Karpas-422 (cell line): Measurements from ENCODE around the gene SCYL2. TPM values are rescaled to one million over a fixed set of nuclear protein-coding genes. Genes with fewer than 3 reads are reported as not detected.
"Not testable (repeated sequence)": the region's sequence is repeated elsewhere in the genome, so short reads cannot be mapped to it uniquely, and the experiment has no call there.

Experiments
- DNase-seq: peaks from one replicate; pipeline ENCODE4 v3.0.0-alpha.2; 2015
- H2AFZ ChIP-seq: fragments of 200-600 bp; sonication (generic); 2 replicates; pipeline ENCODE4 v1.6.1; 2014; ENCODE audit warnings: antibody characterized with exemption, low read length, mixed read lengths
- H3K27ac ChIP-seq: fragments of 200-600 bp; sonication (generic); 2 replicates; pipeline ENCODE4 v1.5.1; 2014; ENCODE audit warnings: mild to moderate bottlenecking, low read length, moderate library complexity
- H3K27me3 ChIP-seq: fragments of 200-600 bp; sonication (generic); 2 replicates; pipeline ENCODE4 v1.6.1; 2014; ENCODE audit warnings: low read length, mixed read lengths
- H3K36me3 ChIP-seq: fragments of 200-600 bp; sonication (generic); 2 replicates; pipeline ENCODE4 v1.6.1; 2014; ENCODE audit warnings: low read length, mixed read lengths; ENCODE audit not compliant: insufficient read depth
- H3K4me1 ChIP-seq: fragments of 200-600 bp; sonication (generic); 2 replicates; pipeline ENCODE4 v1.6.1; 2014; ENCODE audit warnings: mild to moderate bottlenecking, low read length, mixed read lengths
- H3K4me2 ChIP-seq: fragments of 200-600 bp; sonication (generic); 2 replicates; pipeline ENCODE4 v1.6.1; 2014; ENCODE audit warnings: low read length, low read depth, mild to moderate bottlenecking; ENCODE audit not compliant: poor library complexity, severe bottlenecking
- H3K4me3 ChIP-seq: fragments of 200-600 bp; sonication (generic); 2 replicates; pipeline ENCODE4 v1.5.1; 2014; ENCODE audit warnings: mild to moderate bottlenecking, antibody characterized with exemption, low read length, mixed read lengths
- H3K79me2 ChIP-seq: fragments of 200-600 bp; sonication (generic); 2 replicates; pipeline ENCODE4 v1.6.1; 2014; ENCODE audit warnings: mild to moderate bottlenecking, low read length, mixed read lengths
- H3K9ac ChIP-seq: fragments of 200-600 bp; sonication (generic); 2 replicates; pipeline ENCODE4 v1.6.0; 2014; ENCODE audit warnings: low read length
- H3K9me2 ChIP-seq: fragments of 200-600 bp; sonication (generic), shearing (Covaris generic); replicated peaks from 2 replicates; pipeline ENCODE4 v1.6.0; 2014; ENCODE audit warnings: mild to moderate bottlenecking, low read length, moderate library complexity; ENCODE audit not compliant: insufficient read depth
- H3K9me3 ChIP-seq: fragments of 300-700, 200-600 bp; sonication (generic); 2 replicates; pipeline ENCODE4 v1.6.1; 2014; ENCODE audit warnings: low read length, mixed read lengths
- H4K20me1 ChIP-seq: fragments of 200-600 bp; sonication (generic); 2 replicates; pipeline ENCODE4 v1.6.1; 2014; ENCODE audit warnings: mild to moderate bottlenecking, antibody characterized with exemption, low read length, low read depth; ENCODE audit not compliant: insufficient read depth
- total RNA-seq: library from RNA; depleted of rRNA; stranded (reverse); fragments of >200 nt; shearing (Covaris generic); gene quantifications from 2 replicates; pipeline ENCODE4 v1.2.3, GENCODE V29; 2014; ENCODE audit warnings: low replicate concordance

Gene SCYL2
- total RNA-seq, 1 experiment from 2014 or later: 96.2 TPM

GRCh38 chr12:100337727-100338126 is 70.8 kb downstream of the SCYL2 start:
- H3K9me2 ChIP-seq: no peaks in the 10 kb centered on the region
- H4K20me1 ChIP-seq: no peaks in the 10 kb centered on the region
- no peaks in the 10 kb centered on the region for H3K79me2 ChIP-seq
- no peak overlapping the region for H2AFZ ChIP-seq
- no peak for DNase-seq
- no peak overlapping the region for H3K4me3 ChIP-seq
- H3K27ac ChIP-seq: no peak overlapping the region
- peaks cover 46% of the 10 kb centered on the region for H3K36me3 ChIP-seq
- H3K9ac ChIP-seq: no peak overlapping the region
- no peak overlapping the region for H3K4me2 ChIP-seq
- peaks cover 5% of the 10 kb centered on the region; the same call in 1 of the 2 replicates for H3K4me1 ChIP-seq
- H3K9me3 ChIP-seq: no peaks in the 10 kb centered on the region
- no peaks in the 10 kb centered on the region for H3K27me3 ChIP-seq

GRCh38 chr12:100339071-100339470 is 72.1 kb downstream of the SCYL2 start:
- Histone ChIP-seq H3K9ac (no peak overlapping the region), H3K4me2 (no peak overlapping the region), H4K20me1 (no peaks in the 10 kb centered on the region), H3K27ac (no peak overlapping the region), H3K4me1 (peaks cover 5% of the 10 kb centered on the region; the same call in 1 of the 2 replicates), H3K79me2 (no peaks in the 10 kb centered on the region), H3K36me3 (peaks cover 44% of the 10 kb centered on the region), H3K27me3 (no peaks in the 10 kb centered on the region), H2AFZ (no peak overlapping the region), H3K9me2 (no peaks in the 10 kb centered on the region), H3K4me3 (no peak overlapping the region), H3K9me3 (no peaks in the 10 kb centered on the region)
- DNase-seq: no peak

GRCh38 chr12:100342897-100343296 is 75.9 kb downstream of the SCYL2 start:
- H3K4me2 ChIP-seq: not testable (repeated sequence)

GRCh38 chr12:100344351-100344750 is 77.4 kb downstream of the SCYL2 start:
- H3K4me2 ChIP-seq, H3K27me3 ChIP-seq, H3K4me1 ChIP-seq, H3K9me2 ChIP-seq, DNase-seq, H2AFZ ChIP-seq, H3K36me3 ChIP-seq, H3K9ac ChIP-seq, H3K4me3 ChIP-seq, H3K9me3 ChIP-seq, H4K20me1 ChIP-seq, H3K79me2 ChIP-seq, H3K27ac ChIP-seq: not testable (repeated sequence)

More at GRCh38 chr12:100342897-100343296, 75.9 kb downstream of the SCYL2 start:
- not testable (repeated sequence) for H3K79me2 ChIP-seq, DNase-seq, H3K4me1 ChIP-seq, H3K9ac ChIP-seq, H3K9me2 ChIP-seq, H3K4me3 ChIP-seq, H3K27me3 ChIP-seq, H3K9me3 ChIP-seq, H3K27ac ChIP-seq, H4K20me1 ChIP-seq, H2AFZ ChIP-seq
- H3K36me3 ChIP-seq: peaks cover 17% of the 10 kb centered on the region

- Histone ChIP-seq H3K9ac (no peak overlapping the region), H3K36me3 (peaks cover 4% of the 10 kb centered on the region; the same call in 1 of the 2 replicates), H3K27me3 (no peaks in the 10 kb centered on the region), H3K27ac (no peak overlapping the region), H3K4me2 (no peak overlapping the region), H3K4me1 (no peaks in the 10 kb centered on the region), H2AFZ (no peak overlapping the region), H3K9me3 (no peaks in the 10 kb centered on the region), H3K4me3 (no peak overlapping the region), H3K9me2 (no peaks in the 10 kb centered on the region), H4K20me1 (0 out of 2 replicates have a peak, but pooled peaks cover 4% of the 10 kb centered on the region), H3K79me2 (no peaks in the 10 kb centered on the region)
- DNase-seq: no peak
These were observed 78.2 kb downstream of the SCYL2 start for GRCh38 chr12:100345020-100345767.

GRCh38 chr12:100346660-100347059 is 79.7 kb downstream of the SCYL2 start:
- Histone ChIP-seq H3K36me3 (no peaks in the 10 kb centered on the region), H3K4me2 (no peak overlapping the region), H2AFZ (no peak overlapping the region), H4K20me1 (0 out of 2 replicates have a peak, but pooled peaks cover 4% of the 10 kb centered on the region), H3K27ac (no peak overlapping the region), H3K9me3 (no peaks in the 10 kb centered on the region), H3K79me2 (no peaks in the 10 kb centered on the region), H3K4me3 (no peak overlapping the region), H3K27me3 (no peaks in the 10 kb centered on the region), H3K9ac (no peak overlapping the region), H3K4me1 (no peaks in the 10 kb centered on the region), H3K9me2 (no peaks in the 10 kb centered on the region)
- no peak for DNase-seq

GRCh38 chr12:100348657-100349454 is 81.9 kb downstream of the SCYL2 start:
- Histone ChIP-seq H3K9me2 (no peaks in the 10 kb centered on the region), H3K4me3 (no peak overlapping the region), H2AFZ (no peak overlapping the region), H3K27ac (no peak overlapping the region), H3K27me3 (no peaks in the 10 kb centered on the region), H3K4me2 (no peak overlapping the region), H3K4me1 (no peaks in the 10 kb centered on the region), H4K20me1 (0 out of 2 replicates have a peak, but pooled peaks cover 4% of the 10 kb centered on the region), H3K9ac (no peak overlapping the region), H3K79me2 (no peaks in the 10 kb centered on the region), H3K9me3 (no peaks in the 10 kb centered on the region), H3K36me3 (no peaks in the 10 kb centered on the region)
- peak; percentile 67 for DNase-seq

GRCh38 chr12:100356644-100357223 is 89.8 kb downstream of the SCYL2 start, which contains the start of gene SLC17A8:
Gene SLC17A8 (plus strand): TSS chr12:100357074. CDS start chr12:100357392, 318 bp downstream.
- Histone ChIP-seq H3K4me1 (no peaks in the 10 kb centered on the region), H2AFZ (no peak within 1 kb of the TSS), H3K27me3 (no peaks in the 10 kb centered on the region), H3K9me3 (no peaks in the 10 kb centered on the region), H3K9me2 (no peaks in the 10 kb centered on the region), H3K4me3 (no peak within 1 kb of the TSS), H4K20me1 (no peaks in the 10 kb centered on the region), H3K27ac (no peak within 1 kb of the TSS), H3K79me2 (no peaks in the 10 kb centered on the region), H3K9ac (no peak within 1 kb of the TSS), H3K4me2 (no peak within 1 kb of the TSS), H3K36me3 (no peaks in the 10 kb centered on the region)
- no peak for DNase-seq
